Measurements from ENCODE around the gene TAP2.

Gene TAP2

GRCh38 chr6:32852018-32852843 is 13.7 kb upstream of the TAP2 start:
- ChIA-PET CTCF (interaction anchor here (1.0 to 9.6 kb wide), 9 partner anchors 10 to 81 kb away, joined by 4 to 313 read pairs (median 6); partner anchors contain the start of genes PSMB8 and TAP2), POLR2A (interaction anchor here (1.5 to 2.2 kb wide), 2 partner anchors 14 to 120 kb away, joined by 16 to 22 read pairs; partner anchors contain the start of gene TAP2)
- no peak for DNase-seq (ENCODE audit: low read depth, low spot score)
- H3K4me3 ChIP-seq (ENCODE audit: low read depth, low read length), result peak overlapping the region; percentile 89
- no peak for TF ChIP-seq CTCF (IDR thresholded peaks at IDR 0.05; ENCODE audit: insufficient read depth, low read length, missing control alignments)

GRCh38 chr6:32851025-32851424 is 12.5 kb upstream of the TAP2 start:
- H3K4me3 ChIP-seq (ENCODE audit: low read depth, low read length), result no peak overlapping the region
- CTCF ChIA-PET, result interaction anchor here (0.9 to 3.7 kb wide), 11 partner anchors 8 to 102 kb away, joined by 3 to 71 read pairs (median 5); partner anchors contain the start of genes HLA-DMA and TAP2
- POLR2A ChIA-PET, result no interaction called here
- no peak for TF ChIP-seq CTCF (IDR thresholded peaks at IDR 0.05; ENCODE audit: insufficient read depth, low read length, missing control alignments)
- no peak for DNase-seq (ENCODE audit: low read depth, low spot score)

- H3K4me3 ChIP-seq (ENCODE audit: low read depth, low read length), result no peak overlapping the region
- CTCF ChIA-PET, result interaction anchor here (2.0 to 3.7 kb wide), 3 partner anchors 10 to 19 kb away, joined by 9 to 71 read pairs (median 16); partner anchors contain the start of gene TAP2
- no peak for TF ChIP-seq CTCF (IDR thresholded peaks at IDR 0.05; ENCODE audit: insufficient read depth, low read length, missing control alignments)
- DNase-seq (ENCODE audit: low read depth, low spot score), result no peak
- POLR2A ChIA-PET, result no interaction called here
These were observed 10.6 kb upstream of the TAP2 start for GRCh38 chr6:32849126-32849525.

- ChIA-PET CTCF (interaction anchor here (1.3 to 11.4 kb wide), 3 partner anchors 9 to 106 kb away, joined by 3 to 313 read pairs (median 4); partner anchors contain the start of genes PSMB9, TAP1 and TAP2), POLR2A (no interaction called here)
- no peak for TF ChIP-seq CTCF (IDR thresholded peaks at IDR 0.05; ENCODE audit: insufficient read depth, low read length, missing control alignments)
- no peak overlapping the region for H3K4me3 ChIP-seq (ENCODE audit: low read depth, low read length)
- no peak for DNase-seq (ENCODE audit: low read depth, low spot score)
These were observed 9.3 kb upstream of the TAP2 start for GRCh38 chr6:32847795-32848194.

- no peak for TF ChIP-seq CTCF (IDR thresholded peaks at IDR 0.05; ENCODE audit: insufficient read depth, low read length, missing control alignments)
- no peak for DNase-seq (ENCODE audit: low read depth, low spot score)
- ChIA-PET CTCF (interaction anchor here (1.3 to 11.4 kb wide), 4 partner anchors 9 to 107 kb away, joined by 3 to 402 read pairs (median 158); partner anchors contain the start of genes PSMB9, TAP1 and TAP2), POLR2A (no interaction called here)
- no peak overlapping the region for H3K4me3 ChIP-seq (ENCODE audit: low read depth, low read length)
These were observed 8.5 kb upstream of the TAP2 start for GRCh38 chr6:32847004-32847403.

GRCh38 chr6:32845384-32845884 is 6.9 kb upstream of the TAP2 start:
- CTCF ChIA-PET, result interaction anchor here (0.8 to 11.4 kb wide), 9 partner anchors 12 to 591 kb away, joined by 3 to 402 read pairs (median 3); partner anchors contain the start of genes PSMB9 and TAP1
- TF ChIP-seq CTCF (IDR thresholded peaks at IDR 0.05; ENCODE audit: insufficient read depth, low read length, missing control alignments), result no peak

More at GRCh38 chr6:32845384-32845884, 6.9 kb upstream of the TAP2 start:
- DNase-seq (ENCODE audit: low read depth, low spot score), result no peak
- POLR2A ChIA-PET, result interaction anchor here (1.0 to 1.6 kb wide), 2 partner anchors 8 to 126 kb away, joined by 4 read pairs; partner anchors contain the start of genes PSMB9 and TAP1
- no peak overlapping the region for H3K4me3 ChIP-seq (ENCODE audit: low read depth, low read length)

Measured in AG04449 (cell line).